ENCODE results near the gene PAWR.
"Not testable (repeated sequence)": the region's sequence is repeated elsewhere in the genome, so short reads cannot be mapped to it uniquely, and the experiment has no call there.

The PAWR gene

GRCh38 chr12:79685068-79685467, 5.7 kb downstream of the PAWR start:
- no peak for DNase-seq

- DNase-seq, result not testable (repeated sequence)
These were observed 6.4 kb downstream of the PAWR start for GRCh38 chr12:79684338-79684737.

DNA sequence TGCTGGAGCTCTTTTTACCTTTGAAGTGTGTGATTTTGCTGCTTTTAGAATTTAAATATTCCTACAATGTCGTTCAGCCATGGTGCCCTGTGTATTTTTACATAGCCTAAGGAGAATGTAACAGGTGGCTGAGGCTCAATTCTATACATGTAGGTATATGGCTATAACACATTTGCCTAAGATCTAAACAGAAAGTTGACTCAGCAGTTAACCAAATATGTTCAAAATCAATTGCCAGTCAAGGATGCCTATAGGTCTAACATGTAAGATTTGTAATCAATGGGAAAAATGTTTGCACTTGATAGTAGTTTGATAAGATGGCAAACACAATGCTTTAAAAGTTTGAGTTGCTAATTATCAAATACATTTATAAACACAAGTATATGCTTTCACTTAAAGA, 8.2 kb downstream of the PAWR start:
- DNase-seq, result no peak

GRCh38 chr12:79681008-79681590, 9.7 kb downstream of the PAWR start:
- DNase-seq, result no peak

- DNase-seq, result no peak
These were observed 10.7 kb downstream of the PAWR start for GRCh38 chr12:79680051-79680450.

- no peak for DNase-seq
These were observed 12.5 kb downstream of the PAWR start for GRCh38 chr12:79678306-79678705.

GRCh38 chr12:79677672-79678071, 13.1 kb downstream of the PAWR start:
- no peak for DNase-seq

DNA sequence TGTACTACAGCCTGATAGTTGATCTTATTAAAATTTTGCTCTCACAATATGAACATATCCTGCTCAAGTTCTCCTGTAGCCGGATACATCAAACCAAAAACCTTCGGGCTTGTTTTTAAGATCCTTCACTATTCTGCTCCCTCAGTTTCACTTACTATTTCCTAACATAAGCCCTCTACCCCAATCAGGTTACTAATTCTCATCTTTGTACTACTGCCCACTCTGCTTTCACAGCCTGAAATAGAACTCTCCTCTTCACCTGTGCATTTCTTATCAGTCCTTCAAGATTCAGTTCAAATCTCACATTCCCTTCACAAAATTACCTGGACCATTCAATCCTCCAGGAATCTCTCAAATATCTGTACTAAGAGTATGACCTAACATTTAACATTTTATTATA, 14.2 kb downstream of the PAWR start:
- no peak for DNase-seq

DNA sequence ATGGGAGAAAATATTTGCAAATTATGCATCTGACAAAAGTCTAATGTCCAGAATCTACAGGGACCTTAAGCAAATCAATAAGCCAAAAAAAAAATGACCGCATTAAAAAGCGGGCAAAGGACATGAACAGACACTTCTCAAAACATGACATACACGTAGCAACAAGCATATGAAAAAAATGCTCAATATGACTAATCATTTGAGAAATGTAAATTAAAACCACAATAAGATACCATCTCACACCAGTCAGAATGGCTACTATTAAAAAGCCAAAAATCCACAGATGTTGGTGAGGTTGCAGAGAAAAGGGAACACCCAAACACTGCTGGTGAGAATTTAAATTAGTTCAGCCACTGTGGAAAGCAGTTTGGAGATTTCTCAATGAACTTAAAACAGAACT, 16.1 kb downstream of the PAWR start:
- no peak for DNase-seq

DNA sequence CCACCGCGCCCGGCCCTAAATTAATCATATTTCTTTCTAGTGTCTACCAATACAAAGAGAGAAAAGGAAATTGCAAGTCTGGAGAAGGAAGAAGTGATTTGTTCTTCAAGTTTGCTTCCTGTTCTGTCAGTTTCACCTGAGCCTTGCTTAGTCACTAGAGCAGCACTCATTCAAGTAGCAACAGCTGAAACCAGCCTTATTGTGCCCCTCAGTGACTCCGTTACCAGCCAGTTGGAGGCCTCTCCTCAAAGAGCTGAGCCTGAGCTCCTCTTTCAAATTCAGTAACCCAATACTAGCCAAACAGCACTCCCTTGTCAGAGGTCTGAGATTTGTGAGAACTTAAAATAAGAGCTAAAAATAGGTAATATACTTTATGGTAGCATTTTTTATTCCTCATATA, 17.4 kb downstream of the PAWR start:
- DNase-seq, result no peak

DNA sequence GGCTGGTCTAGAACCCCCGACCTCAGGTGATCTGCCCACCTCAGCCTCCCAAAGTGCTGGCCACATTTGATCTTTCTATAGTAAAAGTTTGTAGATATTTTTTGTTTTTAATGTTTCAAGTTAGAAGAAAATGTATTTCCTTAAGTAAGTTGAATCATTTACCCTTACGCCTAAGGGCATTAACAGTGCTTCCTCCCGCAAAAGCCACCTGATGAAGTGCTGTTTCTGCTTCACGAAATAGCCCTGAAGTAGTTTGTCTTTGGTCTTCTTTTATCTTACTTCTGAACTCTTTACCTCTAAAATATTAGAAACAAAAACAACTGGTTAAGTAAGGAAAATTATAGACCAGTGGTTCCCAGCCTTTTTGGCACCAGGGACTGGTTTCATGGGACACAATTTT, 22.7 kb downstream of the PAWR start:
- DNase-seq, result no peak

DNA sequence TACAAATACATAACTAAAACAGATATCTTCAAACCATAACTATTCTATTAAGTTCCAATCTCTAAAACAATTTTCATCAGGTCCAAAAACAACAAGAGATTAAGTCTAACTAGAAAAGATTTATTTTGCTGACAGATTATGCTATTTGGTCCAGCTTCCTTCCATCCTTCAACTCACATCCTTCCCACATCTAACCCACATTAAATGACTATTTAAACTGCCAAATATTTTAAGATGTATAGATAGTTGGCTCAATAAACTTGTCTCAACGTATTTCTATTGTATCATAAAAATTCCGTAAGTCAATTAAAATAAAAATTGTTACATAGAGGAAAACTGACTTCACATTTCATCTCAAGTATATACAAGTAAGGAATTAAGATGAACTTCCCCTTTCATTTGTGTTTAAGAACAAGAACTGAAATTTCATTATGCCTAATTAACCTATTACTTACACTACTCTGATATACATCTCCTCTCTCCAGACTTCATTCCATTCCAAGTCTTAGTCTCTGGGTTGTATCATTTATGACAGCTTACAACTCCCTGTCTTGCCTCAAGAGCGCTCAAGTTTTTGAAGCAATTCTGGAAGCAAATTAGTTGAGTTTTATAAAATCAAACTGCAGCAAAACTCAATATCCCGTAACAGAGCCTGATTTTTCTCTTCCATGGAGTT, 25.4 kb downstream of the PAWR start:
- DNase-seq, result no peak

DNA sequence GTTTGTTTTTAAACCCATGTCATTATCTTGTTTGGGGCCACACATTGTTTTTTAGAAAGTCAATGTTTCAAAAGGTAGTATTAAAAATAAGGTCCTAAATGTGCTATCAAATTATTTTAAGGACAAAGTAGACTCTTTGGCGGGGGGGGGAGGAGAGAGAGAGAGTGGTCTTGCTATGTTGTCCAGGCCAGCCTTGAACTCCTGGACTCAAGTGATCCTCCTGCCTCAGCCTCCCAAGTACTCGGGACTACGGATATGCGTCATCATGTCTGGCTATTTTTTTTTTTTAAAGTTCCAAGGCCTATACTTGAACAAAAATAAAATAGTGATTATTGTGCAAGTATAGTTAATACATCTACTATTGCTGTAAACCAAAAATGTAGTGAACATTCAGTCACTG, 26.2 kb downstream of the PAWR start:
- DNase-seq, result no peak

DNA sequence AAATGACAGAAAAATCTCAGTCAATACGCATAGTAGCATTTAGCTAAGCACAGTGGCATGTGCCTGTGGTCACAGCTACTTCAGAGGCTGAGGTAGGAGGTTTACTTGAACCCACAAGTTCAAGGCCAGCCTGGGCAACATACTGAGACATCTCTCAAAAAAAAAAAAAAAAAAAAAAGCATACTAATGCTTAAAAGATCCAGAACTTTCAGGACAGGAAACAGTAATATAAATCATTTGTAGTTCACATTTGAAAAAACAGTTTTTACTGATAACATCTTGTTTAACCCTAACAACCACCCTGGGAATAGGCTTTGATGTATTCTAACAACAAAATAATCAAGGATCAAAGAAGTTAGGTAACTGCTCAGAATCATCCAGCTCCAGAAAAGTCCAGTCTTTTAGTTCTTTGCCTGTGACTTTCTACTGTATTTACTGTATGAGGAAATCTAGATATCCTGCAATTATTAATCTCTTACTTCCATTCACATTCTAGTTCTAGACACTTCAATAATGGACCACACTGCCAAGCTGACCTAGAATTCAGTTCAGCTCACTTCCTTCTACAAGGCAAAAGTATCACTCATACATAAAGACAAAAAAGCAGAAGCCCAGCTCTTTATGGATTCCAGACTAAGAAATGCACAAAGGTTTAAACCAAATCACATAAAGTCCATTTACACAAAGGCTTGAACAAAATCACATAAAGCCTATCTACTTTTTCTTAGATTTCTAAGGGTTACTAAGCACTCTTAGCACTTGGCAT, 28.5 kb downstream of the PAWR start:
- DNase-seq, result no peak

- DNase-seq, result no peak
These were observed 29.1 kb downstream of the PAWR start for GRCh38 chr12:79661629-79662028.

GRCh38 chr12:79659961-79660431, 30.8 kb downstream of the PAWR start:
- no peak for DNase-seq

- no peak for DNase-seq
These were observed 32.5 kb downstream of the PAWR start for GRCh38 chr12:79658221-79658620.

DNA sequence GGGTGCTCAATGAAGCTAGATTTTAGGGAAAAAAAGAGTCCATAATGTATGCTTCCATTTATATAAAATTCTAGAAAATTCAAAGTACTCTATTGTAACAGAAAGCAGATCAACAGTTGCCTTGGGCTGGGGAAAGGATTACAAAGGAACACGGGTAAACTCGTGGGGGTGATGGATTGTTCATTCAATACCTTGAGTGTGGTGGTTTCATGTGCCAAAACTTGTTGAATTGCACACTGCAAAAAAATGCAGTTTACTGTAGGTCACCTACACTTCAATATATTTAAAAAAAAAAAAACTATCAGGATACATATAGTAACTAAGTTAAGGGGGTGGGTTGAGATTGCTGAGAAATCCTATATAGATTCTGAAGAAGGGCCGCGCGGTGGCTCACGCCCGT, 33.6 kb downstream of the PAWR start:
- DNase-seq, result no peak

- no peak for DNase-seq
These were observed 35.7 kb downstream of the PAWR start for GRCh38 chr12:79655036-79655435.

GRCh38 chr12:79652521-79652920, 38.2 kb downstream of the PAWR start:
- no peak for DNase-seq

DNA sequence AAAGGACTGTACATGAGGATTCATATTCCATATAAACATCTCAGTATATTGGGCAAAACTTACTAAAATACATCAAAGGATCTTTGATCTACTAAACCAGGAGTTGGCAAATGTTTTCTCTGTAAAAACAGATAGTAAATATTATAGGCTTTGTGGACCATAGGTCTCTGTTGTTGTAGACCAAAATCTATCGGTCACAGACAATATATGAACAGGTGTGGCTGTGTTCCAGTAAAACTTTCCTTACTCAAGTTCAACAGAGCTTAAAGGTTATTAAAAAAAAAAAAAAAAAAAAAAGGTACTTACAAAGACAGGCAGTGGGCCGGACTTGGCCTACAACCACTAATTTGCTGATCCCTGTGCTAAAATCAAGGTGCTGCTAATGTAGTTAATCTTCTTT, 40.3 kb downstream of the PAWR start:
- DNase-seq, result no peak

DNA sequence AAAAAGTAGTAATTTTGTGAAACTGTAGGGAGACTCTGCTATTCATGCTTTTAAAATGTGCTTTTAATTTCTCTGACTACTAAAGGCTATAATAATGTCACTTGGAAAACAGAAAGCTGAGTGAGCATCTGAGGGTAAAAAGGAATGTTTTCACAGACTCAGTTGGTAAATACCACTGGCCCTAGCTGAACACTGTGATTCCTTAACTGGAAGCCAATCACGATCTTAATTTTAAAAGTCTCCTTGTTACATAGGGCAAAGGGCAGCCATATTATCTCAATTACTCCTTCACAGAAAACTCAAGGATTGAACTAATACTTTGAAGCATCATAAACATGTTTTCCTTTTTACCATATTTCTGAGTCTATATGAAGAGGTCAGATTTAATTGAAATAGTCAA, 41.9 kb downstream of the PAWR start:
- DNase-seq, result no peak

DNA sequence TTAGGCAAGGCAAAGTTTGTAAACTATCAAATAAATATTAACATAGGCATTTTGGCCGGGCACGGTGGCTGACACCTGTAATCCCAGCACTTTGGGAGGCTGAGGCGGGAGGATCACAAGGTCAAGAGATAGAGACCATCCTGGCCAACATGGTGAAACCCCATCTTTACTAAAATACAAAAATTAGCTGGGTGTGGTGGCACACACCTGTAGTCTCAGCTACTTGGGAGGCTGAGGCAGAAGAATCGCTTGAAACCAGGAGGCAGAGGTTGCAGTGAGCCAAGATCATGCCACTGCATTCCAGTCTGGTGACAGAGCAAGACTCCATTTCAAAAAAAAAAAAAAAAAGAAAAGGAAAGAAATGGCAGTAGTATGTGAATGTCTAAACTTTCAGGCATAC, 43.9 kb downstream of the PAWR start:
- DNase-seq, result not testable (repeated sequence)

DNA sequence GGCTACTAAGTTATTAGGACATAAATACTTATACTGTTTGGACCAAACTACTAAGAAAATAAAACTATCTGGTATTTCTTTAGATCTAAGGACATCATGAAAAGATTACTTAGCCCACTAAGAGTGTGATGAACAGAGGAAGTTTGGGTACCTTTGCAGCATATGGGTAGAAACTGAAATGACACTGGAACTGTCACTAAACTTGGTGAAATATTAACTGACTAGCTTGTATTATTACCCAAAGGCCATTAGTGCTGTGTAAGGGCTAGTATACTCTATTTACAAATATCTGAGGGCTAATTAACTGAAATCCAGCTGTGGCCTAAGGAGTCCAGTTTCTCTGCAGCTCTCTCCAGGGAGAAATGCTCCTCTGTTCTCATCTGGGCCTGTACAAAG, 45.5 kb downstream of the PAWR start:
- DNase-seq, result no peak
